Femur (tissue), 1 donor: Measurements from ENCODE around the gene PMAIP1.
"Not testable (repeated sequence)": the region's sequence is repeated elsewhere in the genome, so short reads cannot be mapped to it uniquely, and the experiment has no call there.

Experiments used
- DNase-seq: peaks from one replicate; pipeline ENCODE4 v3.0.0-alpha.2; 2017

The PMAIP1 gene

DNA sequence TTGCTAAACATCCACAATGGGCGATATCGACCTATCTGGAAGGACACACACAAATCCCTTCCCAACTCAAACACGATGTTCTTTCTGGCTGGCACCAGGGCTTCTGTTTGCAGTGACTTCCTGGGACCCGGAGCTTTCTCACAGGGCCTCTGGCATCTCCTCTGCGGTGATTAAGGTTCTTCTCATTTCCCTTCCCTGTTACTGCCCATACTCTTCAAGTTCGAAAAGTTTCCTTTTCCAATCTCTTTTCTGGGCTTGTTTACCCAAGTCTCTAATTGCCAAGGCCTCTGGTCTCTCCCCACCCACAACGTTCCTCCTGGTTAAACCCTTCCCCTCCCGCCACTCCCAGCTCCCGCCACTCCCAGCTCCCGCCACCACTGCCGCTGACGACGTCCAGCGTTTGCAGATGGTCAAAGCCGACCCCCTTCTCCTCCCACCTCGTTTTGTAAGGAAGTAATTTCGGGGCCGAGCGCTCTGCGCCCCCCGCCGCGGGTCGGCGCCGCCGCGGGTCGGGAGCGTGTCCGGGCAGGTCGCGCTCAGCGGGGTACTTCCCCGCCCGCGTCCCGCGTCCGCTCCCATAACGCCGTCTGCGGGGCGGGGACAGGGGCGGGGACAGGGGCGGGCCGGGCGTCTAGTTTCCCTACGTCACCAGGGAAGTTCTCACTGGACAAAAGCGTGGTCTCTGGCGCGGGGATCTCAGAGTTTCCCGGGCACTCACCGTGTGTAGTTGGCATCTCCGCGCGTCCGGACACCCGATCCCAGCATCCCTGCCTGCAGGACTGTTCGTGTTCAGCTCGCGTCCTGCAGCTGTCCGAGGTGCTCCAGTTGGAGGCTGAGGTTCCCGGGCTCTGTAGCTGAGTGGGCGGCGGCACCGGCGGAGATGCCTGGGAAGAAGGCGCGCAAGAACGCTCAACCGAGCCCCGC lies at the start of gene PMAIP1:
TSS of gene PMAIP1 (plus strand) at position 699 of the 924 bp plus-strand sequence. CDS start at position 881, 182 bp downstream.
- peak; percentile 95 for DNase-seq

DNA sequence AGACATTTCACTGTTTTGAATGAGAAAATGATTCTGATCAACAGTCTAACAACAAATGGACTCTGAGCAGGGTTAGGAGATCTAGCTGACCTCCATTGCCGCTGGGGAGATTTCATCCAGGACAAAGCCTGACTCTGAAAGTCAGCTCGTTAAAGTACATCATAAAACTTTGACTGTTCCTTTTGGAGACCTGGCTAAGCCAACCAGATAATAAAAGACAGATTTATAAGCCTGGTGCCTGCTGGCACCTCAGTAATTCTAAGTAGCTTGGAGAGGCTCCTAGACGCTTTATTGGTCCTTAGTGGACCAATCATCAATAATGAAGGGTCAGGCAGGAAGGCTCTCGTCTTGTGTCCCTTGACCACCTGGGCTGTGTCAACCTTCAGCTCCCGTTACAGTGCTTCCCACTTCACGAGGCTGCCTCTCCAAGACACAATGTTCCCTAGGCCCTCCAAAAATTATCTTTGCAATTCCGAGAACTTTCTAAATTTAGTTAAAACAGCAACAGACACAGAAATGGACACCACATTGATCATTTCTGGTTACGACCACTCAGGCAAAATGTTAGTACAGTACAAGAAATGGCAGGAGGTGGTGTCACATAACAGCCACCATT lies 47.9 kb upstream of the PMAIP1 start:
- no peak for DNase-seq

DNA sequence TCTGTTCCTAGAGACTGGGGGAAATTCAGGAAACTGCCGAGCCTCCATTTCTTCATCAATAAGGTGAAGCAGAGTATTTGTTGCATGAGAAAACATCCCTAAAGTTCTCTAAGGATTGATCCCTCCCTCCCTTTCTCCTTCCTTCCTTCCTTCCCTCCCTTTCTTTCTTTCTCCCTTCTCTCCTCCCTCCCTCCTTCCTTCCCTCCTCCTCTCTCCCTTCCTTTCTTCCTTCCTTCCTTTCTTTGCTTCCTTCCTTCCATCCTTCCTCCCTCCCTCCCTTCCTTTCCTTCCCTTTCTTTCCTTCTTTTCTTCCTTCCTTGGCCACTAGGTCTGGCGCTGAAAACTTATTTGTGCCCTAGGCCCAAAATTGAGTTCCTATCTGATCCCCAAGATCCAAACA lies 47.2 kb upstream of the PMAIP1 start:
- no peak for DNase-seq

DNA sequence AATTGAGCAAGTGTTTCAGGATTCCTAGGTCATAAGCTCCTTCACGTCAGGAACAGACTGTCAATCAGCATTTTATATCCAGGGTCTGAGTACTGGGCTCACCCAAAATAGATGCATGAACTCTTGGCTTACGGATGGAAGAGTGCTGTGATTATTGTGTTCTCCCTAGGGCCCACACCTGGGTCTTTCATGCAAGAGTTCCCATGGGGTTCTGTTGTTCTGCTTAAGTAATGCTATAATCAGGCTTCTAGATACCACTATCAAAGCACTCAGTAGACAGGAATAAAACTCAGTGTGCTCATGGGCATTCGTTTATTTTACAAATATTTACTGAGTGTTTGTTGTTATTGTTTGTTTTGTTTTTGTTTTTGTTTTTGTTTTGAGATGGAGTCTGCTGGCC lies 46.4 kb upstream of the PMAIP1 start:
- no peak for DNase-seq

DNA sequence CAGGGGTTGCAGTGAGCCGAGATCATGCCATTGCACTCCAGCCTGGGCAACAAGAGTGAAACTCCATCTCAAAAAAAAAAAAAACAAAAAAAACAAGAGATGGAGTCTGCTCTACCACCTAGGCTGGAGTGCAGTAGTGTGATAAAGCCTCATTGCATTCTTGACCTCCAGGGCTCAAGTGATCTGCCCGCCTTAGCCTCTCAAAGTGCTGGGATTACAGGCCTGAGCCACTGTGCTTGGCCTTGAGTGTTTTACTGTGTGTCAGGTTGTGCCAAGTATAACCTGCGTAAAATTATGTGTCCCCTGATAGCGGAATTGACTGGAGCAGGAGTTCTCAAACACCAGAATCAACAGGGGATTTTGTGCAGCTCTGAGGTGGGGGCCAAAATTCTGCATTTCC lies 45.8 kb upstream of the PMAIP1 start:
- DNase-seq, result not testable (repeated sequence)

DNA sequence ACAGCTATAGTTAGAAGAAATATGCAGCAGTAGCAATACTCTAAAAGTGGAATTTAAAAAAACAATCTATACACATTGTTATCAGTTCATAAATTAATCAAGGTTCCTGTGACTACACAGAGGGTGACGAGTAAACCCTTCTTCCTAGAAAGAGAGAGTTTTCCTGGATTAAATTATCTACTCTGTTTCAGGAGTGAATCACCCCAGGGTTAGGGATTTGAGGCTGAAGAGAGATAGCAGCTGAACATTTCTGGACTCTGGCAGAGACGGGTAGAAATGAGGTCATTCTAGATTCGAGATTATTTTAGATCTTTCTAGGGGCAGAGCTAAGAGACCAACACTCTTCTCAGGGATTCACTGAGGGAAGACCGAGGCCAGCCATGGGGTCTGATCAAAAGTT lies 38.8 kb upstream of the PMAIP1 start:
- DNase-seq, result no peak

DNA sequence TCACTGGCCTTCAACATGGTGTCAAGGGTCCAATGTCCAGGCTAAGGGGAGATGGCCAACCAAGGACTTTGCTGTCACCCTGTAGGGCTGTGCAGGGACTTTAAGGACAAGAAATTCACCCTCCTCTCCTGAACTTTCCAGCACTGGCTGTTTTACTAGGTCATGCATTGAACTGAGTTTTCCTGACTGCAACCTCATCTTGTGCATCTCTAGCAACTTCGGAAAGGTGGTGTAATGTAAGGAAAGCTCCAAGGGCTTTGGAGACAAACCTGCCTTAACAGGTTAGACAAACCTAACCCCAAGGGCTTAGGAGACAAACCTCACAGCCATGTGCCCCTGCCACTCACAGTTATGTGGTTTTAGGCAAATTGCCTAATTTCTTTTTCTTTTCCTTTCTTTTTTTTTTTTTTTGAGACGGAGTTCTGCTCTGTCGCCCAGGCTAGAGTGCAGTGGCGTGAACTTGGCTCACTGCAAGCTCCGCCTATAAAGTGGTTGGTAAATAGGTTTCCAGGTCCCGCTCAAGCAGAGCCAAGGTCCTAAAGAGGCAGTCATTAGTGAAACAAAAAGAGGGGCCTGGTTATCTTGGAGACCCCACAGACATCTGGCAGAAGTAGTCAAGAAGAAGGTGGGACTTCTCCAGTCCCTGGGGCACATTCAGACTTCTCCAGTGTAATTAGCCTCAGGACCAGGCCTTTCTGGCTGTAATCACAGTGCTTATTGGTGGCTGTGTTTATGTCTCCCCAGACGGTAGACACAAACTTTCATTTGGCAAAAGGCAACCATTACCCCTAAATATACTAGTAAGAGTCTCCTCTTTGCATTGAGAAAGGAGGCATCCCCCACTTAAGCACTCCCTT lies 37.6 kb upstream of the PMAIP1 start:
- no peak for DNase-seq

DNA sequence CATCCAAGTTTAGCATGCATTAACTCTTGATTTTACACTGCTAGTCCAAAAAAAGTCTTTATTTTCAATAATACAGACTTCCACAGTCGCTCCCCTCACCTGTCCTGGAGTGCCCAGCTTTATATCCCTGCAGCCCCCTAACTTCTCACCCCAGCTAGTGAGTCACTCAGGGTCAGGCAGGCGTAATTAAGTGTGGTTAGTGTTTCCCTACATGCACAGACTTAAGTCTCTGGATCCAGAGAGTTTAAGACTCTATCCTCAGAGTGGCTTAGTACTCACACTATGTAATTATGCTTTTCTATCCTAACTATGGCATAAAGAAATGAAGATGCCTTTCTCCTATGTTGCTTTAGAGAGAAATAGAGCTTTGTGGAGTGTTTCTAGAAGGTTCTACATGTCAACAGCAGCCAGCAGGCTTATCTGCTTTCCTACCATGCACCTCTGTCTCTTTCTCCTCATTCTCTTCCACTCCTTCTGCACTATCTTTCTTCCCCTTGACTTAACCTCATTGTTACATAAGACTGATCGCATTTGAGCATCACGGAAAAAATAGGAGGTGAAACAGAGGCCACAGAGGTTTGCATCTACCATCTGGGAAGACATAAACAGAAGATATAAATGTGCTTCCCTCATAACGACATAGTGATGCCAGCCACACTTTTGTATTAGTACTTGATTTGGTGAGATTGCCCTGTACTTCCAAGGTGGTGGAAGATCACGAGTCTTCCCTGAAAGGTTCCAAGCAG lies 34.4 kb upstream of the PMAIP1 start:
- DNase-seq, result no peak

DNA sequence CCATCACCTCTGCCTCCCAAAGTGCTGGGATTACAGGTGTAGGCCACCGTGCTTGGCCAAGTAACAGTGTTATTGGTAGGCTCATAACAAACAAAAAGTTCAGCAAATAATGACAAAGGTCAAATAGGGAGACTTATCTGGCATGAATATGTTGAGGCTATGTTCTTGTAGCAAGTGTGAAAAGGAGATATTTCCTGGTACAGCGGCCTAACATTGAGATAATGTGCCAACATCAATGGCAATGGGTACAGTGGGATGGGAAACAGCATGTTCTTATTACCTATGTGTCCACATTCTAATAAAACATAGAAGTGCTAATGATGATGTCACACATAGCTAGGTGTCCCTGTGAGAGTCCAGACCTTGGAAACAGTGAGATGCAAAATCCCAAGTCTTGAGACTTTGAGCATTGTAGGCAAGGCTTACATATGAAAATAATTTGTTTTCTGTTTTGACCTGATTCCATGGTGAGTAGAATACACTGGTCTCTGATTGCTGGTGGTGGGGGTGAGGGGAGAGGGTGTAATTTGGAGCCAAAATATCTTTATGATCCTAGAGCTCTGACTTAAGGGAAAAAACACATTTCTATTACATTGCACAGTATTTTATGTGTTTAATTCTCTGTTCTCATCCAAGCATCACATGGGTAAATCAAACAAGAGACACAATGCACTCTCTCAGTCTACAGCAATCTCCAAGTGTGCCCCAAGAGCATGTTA lies 33.1 kb upstream of the PMAIP1 start:
- DNase-seq, result no peak

DNA sequence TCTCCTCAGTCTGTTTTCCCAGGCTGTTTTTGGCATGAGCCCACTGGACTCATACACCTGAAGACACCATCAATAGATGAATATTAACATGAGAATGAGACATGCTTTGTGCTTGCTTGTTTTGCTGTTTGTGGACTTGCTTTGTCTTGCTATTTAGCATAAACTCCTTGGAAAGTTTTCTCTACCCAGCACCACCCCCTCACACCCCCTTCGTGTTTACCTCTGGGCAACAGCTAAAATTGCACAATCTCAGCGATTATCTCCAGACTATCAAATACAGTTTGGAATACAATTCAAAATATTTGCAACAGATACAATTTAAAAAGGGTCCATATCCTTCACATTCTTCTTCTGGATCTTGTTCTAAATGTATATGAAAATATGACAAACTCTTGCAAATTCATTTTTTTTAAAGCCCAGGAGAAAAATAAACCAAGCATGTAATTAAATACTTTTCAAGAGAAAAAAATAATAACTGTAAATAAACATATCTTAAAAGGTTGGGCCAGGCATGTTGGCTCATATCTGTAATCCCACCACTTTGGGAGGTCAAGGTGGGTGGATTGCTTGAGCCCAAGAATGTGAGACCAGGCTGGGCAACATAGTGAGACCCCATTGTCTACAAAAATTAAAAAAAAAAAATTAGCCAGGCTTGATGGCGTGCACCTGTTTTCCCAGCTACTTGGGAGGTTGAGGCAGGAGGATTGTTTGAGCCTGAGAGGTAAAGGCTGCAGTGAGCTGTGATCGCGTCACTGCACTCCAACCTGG lies 32.3 kb upstream of the PMAIP1 start:
- DNase-seq, result no peak

DNA sequence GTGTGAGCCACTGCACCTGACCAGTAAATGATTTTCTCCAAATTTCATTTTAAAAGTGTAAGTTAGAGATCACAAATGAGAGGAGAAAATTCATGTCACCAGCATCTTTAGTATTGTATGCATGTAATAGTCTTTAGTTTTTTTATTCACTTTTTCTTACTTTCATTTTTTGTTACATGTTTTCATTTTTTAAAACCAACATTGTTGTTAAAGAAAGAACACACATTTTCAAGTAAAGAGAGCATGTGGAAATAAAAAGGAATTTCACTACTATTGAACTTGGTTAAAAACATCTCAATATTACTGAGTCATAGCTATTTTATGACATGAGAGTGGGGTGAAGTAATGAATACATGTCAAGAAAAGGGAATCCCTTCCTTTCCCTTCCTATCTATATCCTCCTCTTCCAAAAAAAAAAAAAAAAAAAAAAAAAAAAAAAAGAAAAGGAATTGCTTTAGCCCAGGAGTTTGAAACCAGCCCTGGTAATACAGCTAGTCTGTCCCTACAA lies 29.1 kb upstream of the PMAIP1 start:
- no peak for DNase-seq

DNA sequence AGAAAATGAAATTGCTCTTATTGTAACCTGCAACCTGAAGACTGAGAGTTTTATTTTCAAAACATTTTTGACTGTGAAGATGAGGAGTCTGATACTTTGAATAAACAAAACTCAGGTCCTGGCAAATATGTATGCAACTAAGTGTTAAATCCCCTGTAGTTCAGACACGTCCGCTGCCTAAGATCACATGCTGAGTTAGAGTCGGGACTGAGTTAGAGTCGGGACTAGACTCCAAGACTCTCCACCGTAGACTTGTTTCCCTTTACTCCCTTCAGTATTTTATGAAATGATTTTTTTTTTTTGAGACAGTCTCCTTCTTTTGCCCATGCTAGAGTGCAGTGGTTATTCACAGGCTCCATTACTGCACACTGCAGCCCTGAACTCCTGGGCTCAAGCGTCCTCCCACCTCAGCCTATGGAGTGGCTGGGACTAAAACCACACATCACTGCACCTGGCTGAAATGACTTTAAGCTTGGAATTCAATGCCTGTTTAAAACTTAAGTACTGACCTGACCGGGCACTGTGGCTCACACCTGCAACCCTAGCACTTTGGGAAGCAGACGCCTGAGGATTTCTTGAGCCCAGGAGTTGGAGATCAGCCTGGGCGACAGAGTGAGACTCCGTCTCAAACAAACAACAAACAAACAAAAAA lies 28.0 kb upstream of the PMAIP1 start:
- DNase-seq, result no peak

DNA sequence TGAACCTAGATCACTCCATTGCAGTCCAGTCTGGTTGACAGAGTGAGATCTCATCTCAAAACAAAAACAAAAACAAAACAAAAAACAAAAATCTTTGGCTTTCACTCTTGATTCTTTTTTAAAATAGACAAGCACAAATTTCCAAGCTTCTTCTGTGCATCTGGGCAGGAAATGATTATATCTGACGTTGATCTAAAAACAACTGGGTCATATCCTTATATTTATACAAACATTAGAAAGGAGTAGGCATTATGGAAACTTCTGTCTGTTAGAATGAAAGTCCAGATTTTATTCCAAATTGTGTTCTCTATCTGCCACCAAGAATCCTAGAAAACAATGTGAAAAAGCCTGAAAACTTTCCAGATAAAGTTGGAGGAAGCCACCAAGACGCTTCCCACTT lies 26.2 kb upstream of the PMAIP1 start:
- DNase-seq, result no peak

DNA sequence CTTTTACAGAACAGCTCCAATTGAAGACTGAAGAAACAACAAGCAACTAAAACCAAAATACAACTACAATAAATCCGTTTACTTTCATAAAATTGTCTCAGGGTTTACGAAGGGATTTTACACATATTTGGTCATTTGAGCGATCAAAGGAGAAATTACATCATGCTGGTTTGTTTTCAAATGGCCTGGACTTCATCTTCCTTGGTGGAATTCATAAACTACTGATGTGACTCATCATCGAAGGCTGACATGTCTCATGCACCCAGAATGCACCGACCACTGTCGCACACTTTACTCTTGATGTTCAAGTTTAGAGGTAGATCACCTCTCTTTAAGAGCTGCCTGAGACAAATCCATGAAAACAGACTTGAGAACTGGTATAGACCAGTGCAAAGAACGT lies 25.6 kb upstream of the PMAIP1 start:
- DNase-seq, result no peak

DNA sequence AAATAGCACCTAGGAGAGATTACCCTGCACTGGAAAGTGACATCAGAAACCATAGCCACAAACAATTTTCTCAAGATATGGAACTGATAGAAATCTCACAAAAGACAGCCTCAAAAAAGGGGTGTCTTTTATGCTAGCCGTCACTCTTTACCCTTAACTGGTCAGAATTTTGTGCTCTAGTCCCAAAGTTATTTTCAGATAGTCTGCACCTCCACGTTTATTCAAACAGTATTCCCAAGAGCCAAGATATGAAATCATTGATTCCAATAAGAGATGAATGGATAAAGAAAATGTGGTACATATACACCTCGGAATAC lies 23.5 kb upstream of the PMAIP1 start:
- no peak for DNase-seq

DNA sequence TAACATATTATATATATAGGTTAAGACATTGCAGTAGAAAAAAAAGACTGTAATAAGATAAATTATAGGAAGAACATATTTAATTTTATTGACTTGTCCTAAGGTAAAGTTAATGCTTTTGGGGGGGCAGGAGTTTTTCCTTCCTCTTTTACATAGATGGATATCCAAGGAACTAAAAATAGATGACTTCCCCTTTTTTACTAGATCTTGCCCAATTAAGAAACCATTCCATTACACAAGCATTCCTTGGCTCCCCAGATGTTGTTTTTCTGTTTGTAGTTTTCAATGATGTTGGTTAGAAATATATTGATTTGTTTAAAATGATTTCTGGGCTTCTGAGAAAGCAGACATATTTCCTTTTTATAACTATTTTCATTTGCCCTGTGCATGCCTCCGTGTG lies 22.4 kb upstream of the PMAIP1 start:
- DNase-seq, result no peak

DNA sequence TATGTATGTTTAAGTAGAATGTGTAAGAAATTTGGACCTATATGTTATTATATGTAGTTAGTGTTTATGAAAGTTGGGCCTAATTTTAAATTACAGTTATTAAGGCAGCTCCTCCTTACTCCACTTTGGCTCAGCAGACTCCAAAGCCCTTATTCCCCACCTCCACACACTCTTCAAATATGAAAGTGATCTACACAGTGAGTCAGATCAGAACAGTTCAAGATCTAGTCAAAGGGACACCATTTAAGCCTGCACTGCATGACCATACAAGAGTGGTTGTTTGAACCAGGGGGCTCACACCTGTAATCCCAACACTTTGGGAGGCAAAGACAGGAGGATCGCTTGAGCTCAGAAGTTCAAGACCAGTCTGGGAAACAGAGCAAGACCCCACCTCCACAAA lies 21.2 kb upstream of the PMAIP1 start:
- DNase-seq, result no peak

DNA sequence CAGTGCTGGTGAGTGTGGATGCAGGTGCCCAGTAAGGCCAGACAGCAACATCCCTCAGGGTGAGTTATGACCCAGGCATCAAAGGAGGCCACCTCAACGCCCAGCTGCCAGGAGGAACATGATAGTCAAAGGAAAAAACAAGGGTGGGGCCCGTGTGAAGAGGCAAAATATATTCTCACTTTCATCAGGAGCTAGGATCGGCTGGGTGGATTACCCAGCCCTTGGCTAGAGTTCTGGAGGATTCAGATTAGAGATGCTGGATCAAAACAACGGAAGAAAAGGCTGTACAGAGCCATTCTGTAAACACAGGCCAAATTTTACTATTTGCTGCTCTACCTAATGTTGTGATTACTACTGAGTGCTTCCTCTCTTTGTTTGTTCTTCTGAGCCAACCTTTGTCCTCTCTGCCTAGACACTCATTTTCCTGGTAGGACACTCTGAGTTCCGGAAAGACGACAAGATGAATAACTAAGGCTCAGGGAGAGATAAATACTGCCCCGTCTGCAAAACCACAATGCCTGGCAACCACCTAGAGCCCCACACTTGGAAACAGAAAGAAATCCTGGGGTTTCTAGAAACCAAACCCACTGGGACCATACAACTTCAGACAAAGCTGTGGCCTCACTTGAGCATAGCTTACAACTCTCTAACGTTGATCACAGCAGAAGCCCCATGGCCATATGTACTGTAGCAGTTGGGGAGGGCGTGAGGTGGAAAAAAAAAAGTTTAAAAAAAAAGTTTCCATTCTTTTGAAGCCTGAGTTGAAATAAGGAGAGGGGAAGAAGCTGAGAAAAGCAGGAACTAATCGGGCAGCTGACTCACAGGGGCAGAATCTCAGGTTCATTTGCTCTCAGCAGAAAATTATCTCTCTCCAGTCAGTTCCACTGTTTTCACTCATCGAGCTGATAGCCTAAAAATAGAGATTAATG lies 17.8 kb upstream of the PMAIP1 start:
- peak; percentile 56 for DNase-seq

DNA sequence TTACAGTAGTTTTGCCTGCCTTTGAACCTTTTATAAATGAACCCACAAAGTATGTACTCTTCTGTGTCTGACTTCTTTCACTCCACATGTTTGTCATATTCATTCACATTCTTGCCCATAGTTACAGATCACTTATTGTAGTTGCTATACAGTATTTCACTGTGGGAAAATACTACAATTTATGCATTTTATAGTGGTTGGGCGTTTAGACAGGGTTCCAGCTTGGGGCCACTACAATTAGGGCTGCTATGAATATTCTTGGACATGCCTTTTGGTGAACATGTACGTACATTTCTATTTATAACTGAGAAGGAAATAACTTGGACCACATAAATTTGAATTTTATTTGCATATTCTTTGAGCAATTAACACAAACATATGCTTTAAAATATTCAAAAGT lies 15.4 kb upstream of the PMAIP1 start:
- DNase-seq, result no peak
